Ishikawa (cell line): Measurements from ENCODE around the gene TMOD3.

ENCODE experiments used
- CEBPB ChIP-seq: IDR thresholded peaks from 2 replicates; pipeline ENCODE4 v1.6.1; 2012
- CREB1 ChIP-seq: IDR thresholded peaks from 2 replicates; pipeline ENCODE4 v1.6.1; 2012; ENCODE audit warnings: low read depth
- EGR1 ChIP-seq: IDR thresholded peaks from 2 replicates; pipeline ENCODE4 v1.6.1; 2012
- EP300 ChIP-seq: IDR thresholded peaks from 2 replicates; pipeline ENCODE4 v1.6.1; 2012; ENCODE audit warnings: borderline replicate concordance
- FOXM1 ChIP-seq: IDR thresholded peaks from 2 replicates; pipeline ENCODE4 v1.6.1; 2012; ENCODE audit warnings: low read depth, borderline replicate concordance
- MAX ChIP-seq: IDR thresholded peaks from 2 replicates; pipeline ENCODE4 v1.6.1; 2012
- NFIC ChIP-seq: IDR thresholded peaks from 2 replicates; pipeline ENCODE4 v1.6.1; 2012
- RAD21 ChIP-seq: IDR thresholded peaks from 2 replicates; pipeline ENCODE4 v1.6.1; 2012; ENCODE audit warnings: low read depth
- REST ChIP-seq: IDR thresholded peaks from 2 replicates; pipeline ENCODE4 v1.6.1; 2012; ENCODE audit warnings: low read depth, mild to moderate bottlenecking
- TAF1 ChIP-seq: IDR thresholded peaks from 2 replicates; pipeline ENCODE4 v1.6.1; 2012; ENCODE audit warnings: low read depth, mild to moderate bottlenecking
- TCF12 ChIP-seq: IDR thresholded peaks from 2 replicates; pipeline ENCODE4 v1.6.1; 2012; ENCODE audit warnings: low read depth
- TEAD4 ChIP-seq: IDR thresholded peaks from 2 replicates; pipeline ENCODE4 v1.6.1; 2012
- USF1 ChIP-seq: IDR thresholded peaks from 2 replicates; pipeline ENCODE4 v1.6.1; 2012
- YY1 ChIP-seq: IDR thresholded peaks from 2 replicates; pipeline ENCODE4 v1.6.1; 2012; ENCODE audit warnings: low read depth
- ZBTB7A ChIP-seq: IDR thresholded peaks from 2 replicates; pipeline ENCODE4 v1.6.1; 2012; ENCODE audit warnings: low read depth

The TMOD3 gene

GRCh38 chr15:51833772-51834171 lies 4.3 kb downstream of the TMOD3 start:
- no peak for TF ChIP-seq TAF1
- no peak for TF ChIP-seq NFIC
- TF ChIP-seq CEBPB = no peak
- no peak for TF ChIP-seq EGR1
- no peak for TF ChIP-seq USF1
- no peak for TF ChIP-seq TCF12
- no peak for TF ChIP-seq CREB1
- TF ChIP-seq FOXM1 = no peak
- TF ChIP-seq REST = no peak
- TF ChIP-seq MAX = no peak
- no peak for TF ChIP-seq EP300
- no peak for TF ChIP-seq ZBTB7A
- TF ChIP-seq RAD21 = no peak

- TF ChIP-seq MAX (no peak), USF1 (no peak), TEAD4 (no peak)
Measured at GRCh38 chr15:51837792-51838251, 8.4 kb downstream of the TMOD3 start.

- TF ChIP-seq FOXM1 = no peak
- no peak for TF ChIP-seq REST
- no peak for TF ChIP-seq CEBPB
- no peak for TF ChIP-seq TCF12
- TF ChIP-seq EGR1 = no peak
- no peak for TF ChIP-seq EP300
- no peak for TF ChIP-seq CREB1
Measured at GRCh38 chr15:51838270-51838669, 8.8 kb downstream of the TMOD3 start.

GRCh38 chr15:51840692-51841091 lies 11.2 kb downstream of the TMOD3 start:
- no peak for TF ChIP-seq RAD21
- TF ChIP-seq TCF12 = no peak
- no peak for TF ChIP-seq EP300
- no peak for TF ChIP-seq NFIC
- TF ChIP-seq EGR1 = no peak
- no peak for TF ChIP-seq MAX
- no peak for TF ChIP-seq TEAD4
- no peak for TF ChIP-seq ZBTB7A
- TF ChIP-seq YY1 = no peak
- no peak for TF ChIP-seq TAF1
- TF ChIP-seq CREB1 = no peak
- TF ChIP-seq USF1 = no peak

- TF ChIP-seq CREB1 = no peak
- no peak for TF ChIP-seq NFIC
- no peak for TF ChIP-seq REST
Measured at GRCh38 chr15:51841406-51842040, 12.1 kb downstream of the TMOD3 start.
